ENCODE results near the gene RABGAP1L. TPM values are rescaled to one million over a fixed set of nuclear protein-coding genes. Genes with fewer than 3 reads are reported as not detected.
"Not testable (repeated sequence)": the region's sequence is repeated elsewhere in the genome, so short reads cannot be mapped to it uniquely, and the experiment has no call there.

RABGAP1L gene
- total RNA-seq, 6 experiments from 2014 or later, result 11.7 to 23.1 (median 18.5) TPM

- H3K4me1 ChIP-seq, result peaks cover 0 to 3% (median 0%) of the 10 kb centered on the region in 4 donors
- H3K27ac ChIP-seq, result no peak overlapping the region
- intact Hi-C loops (cut with DNase I), result no loop called here
- H3K27me3 ChIP-seq, result no peaks in the 10 kb centered on the region
- TF ChIP-seq, protein P1, sequence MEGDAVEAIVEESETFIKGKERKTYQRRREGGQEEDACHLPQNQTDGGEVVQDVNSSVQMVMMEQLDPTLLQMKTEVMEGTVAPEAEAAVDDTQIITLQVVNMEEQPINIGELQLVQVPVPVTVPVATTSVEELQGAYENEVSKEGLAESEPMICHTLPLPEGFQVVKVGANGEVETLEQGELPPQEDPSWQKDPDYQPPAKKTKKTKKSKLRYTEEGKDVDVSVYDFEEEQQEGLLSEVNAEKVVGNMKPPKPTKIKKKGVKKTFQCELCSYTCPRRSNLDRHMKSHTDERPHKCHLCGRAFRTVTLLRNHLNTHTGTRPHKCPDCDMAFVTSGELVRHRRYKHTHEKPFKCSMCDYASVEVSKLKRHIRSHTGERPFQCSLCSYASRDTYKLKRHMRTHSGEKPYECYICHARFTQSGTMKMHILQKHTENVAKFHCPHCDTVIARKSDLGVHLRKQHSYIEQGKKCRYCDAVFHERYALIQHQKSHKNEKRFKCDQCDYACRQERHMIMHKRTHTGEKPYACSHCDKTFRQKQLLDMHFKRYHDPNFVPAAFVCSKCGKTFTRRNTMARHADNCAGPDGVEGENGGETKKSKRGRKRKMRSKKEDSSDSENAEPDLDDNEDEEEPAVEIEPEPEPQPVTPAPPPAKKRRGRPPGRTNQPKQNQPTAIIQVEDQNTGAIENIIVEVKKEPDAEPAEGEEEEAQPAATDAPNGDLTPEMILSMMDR (IDR thresholded peaks at IDR 0.05), result no peak
- TF ChIP-seq POLR2A (IDR thresholded peaks at IDR 0.05), result no peak
- ATAC-seq, result no peak
- H3K9me3 ChIP-seq, result no peaks in the 10 kb centered on the region
- no peak for DNase-seq
- no peak overlapping the region for H3K4me3 ChIP-seq
- 83% methylated on average over 3 of the region's 3 CpGs for WGBS (ENCODE audit: insufficient coverage, low coverage, low lambda C conversion rate, missing lambda C conversion rate)
- peaks cover 0 to 6% (median 0%) of the 10 kb centered on the region in 4 donors for H3K36me3 ChIP-seq
Measured at GRCh38 chr1:174243451-174244000, 84.2 kb downstream of the RABGAP1L start.

DNA sequence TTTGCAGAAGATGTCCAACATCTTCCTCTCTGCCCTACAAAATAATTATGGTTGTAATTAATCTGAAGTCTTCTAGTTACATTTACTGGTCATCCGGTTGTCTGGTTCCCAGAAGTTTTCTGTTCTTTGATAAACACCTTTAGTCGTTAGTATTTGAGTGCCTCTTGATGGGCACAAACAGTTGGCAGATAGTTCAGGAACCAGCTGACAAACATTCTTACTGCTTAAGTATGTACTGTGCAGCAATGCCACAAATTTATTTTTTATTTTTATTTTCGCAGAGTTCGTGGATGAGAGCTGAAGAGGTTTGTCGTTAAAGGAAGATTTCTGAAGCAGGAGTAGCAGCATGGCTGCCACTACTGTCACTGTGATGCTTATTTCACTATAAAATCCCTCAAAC is 84.7 kb downstream of the RABGAP1L start:
- TF ChIP-seq, protein P1 (IDR thresholded peaks at IDR 0.05), result no peak
- TF ChIP-seq POLR2A (IDR thresholded peaks at IDR 0.05), result no peak
- Histone ChIP-seq H3K27me3 (no peaks in the 10 kb centered on the region), H3K36me3 (peaks cover 0 to 6% (median 0%) of the 10 kb centered on the region in 4 donors), H3K4me3 (no peak overlapping the region), H3K9me3 (no peaks in the 10 kb centered on the region), H3K4me1 (peaks cover 0 to 3% (median 0%) of the 10 kb centered on the region in 4 donors), H3K27ac (no peak overlapping the region)
- ATAC-seq (no peak), DNase-seq (no peak)
- 87% methylated on average over 4 of the region's 5 CpGs for WGBS (ENCODE audit: insufficient coverage, low coverage, low lambda C conversion rate, missing lambda C conversion rate)
- intact Hi-C loops (cut with DNase I), result no loop called here

DNA sequence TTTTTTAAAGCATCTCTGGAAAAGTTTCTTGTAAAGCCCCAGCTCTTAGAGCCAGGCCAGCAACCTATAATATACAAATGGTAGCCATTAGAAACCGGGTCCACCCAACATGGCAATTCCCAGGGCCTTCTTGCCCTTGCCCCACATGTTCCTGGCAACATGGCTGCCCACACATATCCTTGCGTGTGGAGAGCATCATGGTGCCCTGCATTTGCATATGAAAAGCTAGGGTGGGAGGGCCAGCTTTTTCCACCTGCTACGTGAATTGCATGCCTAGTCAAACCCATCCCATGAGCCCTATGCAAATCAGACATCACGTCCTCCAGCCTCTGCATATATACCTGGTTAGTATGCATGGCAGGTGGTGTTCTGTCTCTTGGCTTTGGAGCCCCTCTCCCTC is 88.2 kb downstream of the RABGAP1L start:
- TF ChIP-seq, protein P1 (IDR thresholded peaks at IDR 0.05), result no peak
- no peak for TF ChIP-seq POLR2A (IDR thresholded peaks at IDR 0.05)
- no peak for DNase-seq
- ATAC-seq, result no peak
- intact Hi-C loops (cut with DNase I), result no loop called here
- Histone ChIP-seq H3K4me3 (no peak overlapping the region), H3K27ac (no peak overlapping the region), H3K9me3 (no peaks in the 10 kb centered on the region), H3K27me3 (no peaks in the 10 kb centered on the region), H3K36me3 (peaks cover 0 to 6% (median 2%) of the 10 kb centered on the region in 4 donors), H3K4me1 (no peaks in the 10 kb centered on the region)
- WGBS (ENCODE audit: insufficient coverage, low coverage, low lambda C conversion rate, missing lambda C conversion rate), result 100% methylated on average over 2 of the region's 4 CpGs

DNA sequence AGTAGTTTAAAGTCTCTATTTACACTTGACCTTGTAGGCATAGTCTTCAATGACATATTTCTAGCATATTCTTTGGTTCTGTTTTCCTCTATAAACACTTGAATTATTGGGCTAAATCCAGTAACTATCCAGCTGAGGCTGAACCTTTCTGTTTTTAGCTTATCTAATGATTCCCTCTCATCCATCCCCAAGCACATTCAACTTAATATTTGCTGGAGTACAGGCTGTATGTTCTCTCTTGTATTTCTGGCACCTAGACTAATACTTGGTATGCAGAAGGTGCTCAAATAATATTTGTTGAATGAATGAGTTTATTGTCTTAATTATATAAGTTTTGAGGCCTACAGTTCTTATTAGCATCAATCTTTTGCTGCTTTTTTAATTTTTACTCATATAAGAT is 88.7 kb downstream of the RABGAP1L start:
- intact Hi-C loops (cut with DNase I), result no loop called here
- no peak for DNase-seq
- no peak for TF ChIP-seq POLR2A (IDR thresholded peaks at IDR 0.05)
- TF ChIP-seq, protein P1 (IDR thresholded peaks at IDR 0.05), result no peak

DNA sequence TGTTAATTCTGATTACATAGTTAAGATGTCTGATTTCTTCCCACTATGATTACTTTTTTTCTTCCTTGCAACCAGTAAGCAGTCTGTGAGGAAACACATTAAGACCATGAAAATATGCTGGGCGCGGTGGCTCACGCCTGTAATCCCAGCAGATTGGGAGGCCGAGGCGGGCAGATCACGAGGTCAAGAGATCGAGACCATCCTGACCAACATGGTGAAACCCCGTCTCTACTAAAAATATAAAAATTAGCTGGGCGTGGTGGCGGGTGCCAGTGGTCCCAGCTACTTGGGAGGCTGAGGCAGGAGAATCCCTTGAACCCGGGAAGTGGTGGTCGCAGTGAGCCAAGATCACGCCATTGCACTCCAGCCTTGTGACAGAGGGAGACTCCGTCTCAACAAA is 97.1 kb downstream of the RABGAP1L start:
- not testable (repeated sequence) for ATAC-seq, H3K4me3 ChIP-seq, DNase-seq, H3K27me3 ChIP-seq, H3K9me3 ChIP-seq, H3K4me1 ChIP-seq, H3K27ac ChIP-seq, H3K36me3 ChIP-seq
- WGBS (ENCODE audit: insufficient coverage, low coverage, low lambda C conversion rate, missing lambda C conversion rate), result 95% methylated on average over 12 of the region's 14 CpGs
- intact Hi-C loops (cut with DNase I), result loop anchor here in 1 of 2 donors (10.0 kb wide), 1 partner anchor 488 kb away; no protein-coding TSS in a partner anchor

More for the DNA sequence above, 88.7 kb downstream of the RABGAP1L start:
- ATAC-seq, result no peak
- Histone ChIP-seq H3K27me3 (no peaks in the 10 kb centered on the region), H3K27ac (no peak overlapping the region), H3K9me3 (no peaks in the 10 kb centered on the region), H3K4me1 (no peaks in the 10 kb centered on the region), H3K36me3 (peaks cover 0 to 6% (median 2%) of the 10 kb centered on the region in 4 donors), H3K4me3 (no peak overlapping the region)

Data from right lobe of liver (tissue), 6 donors.